ENCODE data around the gene ATP2A1.

The ATP2A1 gene

DNA sequence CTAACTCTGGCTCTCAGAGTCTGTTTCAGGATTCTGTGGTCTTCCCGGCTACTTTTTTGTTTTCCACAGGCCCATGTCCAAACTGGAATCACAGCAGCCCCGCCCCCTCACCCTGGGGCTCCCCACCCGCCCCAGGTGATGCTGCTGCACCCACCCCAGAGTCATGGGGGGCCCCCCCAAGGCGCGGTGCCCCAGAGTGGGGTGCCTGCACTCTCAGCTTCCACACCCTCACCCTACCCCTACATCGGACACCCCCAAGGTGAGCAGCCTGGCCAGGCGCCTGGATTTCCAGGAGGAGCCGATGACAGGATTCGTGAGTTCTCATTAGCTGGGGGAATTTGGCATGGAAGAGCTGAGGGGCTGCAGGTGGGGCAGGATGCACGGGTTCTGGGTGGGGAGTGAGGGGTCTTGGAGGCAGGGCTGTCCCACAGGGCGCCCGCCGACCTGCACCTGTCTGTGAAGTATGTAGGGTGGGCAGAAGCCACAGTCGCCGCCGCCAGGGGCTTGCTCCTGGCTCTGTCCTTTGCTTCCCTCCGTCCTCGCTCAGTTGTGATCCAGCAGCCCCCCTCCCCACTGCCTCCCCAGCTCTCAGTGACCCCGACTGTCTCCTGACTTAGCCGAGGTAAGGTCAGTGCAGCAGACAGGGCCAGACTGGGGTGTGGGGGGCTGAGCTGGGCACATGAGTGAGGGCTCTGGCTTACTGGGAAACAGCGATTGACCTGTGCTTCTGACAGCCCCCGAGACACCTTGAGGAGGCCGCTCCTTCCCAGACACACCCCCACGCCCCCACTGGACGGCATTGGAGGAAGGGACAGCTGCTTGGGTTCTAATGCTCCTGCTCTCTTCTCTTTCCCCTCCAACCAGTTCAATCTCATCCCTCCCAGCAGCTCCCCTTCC lies 42.2 kb upstream of the ATP2A1 start:
- Histone ChIP-seq H3K4me3 (ENCODE audit: low read depth in 1 of 2, low read length in 1 of 2) (no peak overlapping the region), H3K9me3 (no peaks in the 10 kb centered on the region), H3K27me3 (no peaks in the 10 kb centered on the region), H3K4me1 (ENCODE audit: control insufficient read depth in 1 of 2, insufficient read depth in 1 of 2, low read depth in 1 of 2, low read length in 1 of 2) (no peaks in the 10 kb centered on the region), H3K27ac (no peak overlapping the region), H3K36me3 (peaks cover 73% of the 10 kb centered on the region)
- TF ChIP-seq, protein P1, sequence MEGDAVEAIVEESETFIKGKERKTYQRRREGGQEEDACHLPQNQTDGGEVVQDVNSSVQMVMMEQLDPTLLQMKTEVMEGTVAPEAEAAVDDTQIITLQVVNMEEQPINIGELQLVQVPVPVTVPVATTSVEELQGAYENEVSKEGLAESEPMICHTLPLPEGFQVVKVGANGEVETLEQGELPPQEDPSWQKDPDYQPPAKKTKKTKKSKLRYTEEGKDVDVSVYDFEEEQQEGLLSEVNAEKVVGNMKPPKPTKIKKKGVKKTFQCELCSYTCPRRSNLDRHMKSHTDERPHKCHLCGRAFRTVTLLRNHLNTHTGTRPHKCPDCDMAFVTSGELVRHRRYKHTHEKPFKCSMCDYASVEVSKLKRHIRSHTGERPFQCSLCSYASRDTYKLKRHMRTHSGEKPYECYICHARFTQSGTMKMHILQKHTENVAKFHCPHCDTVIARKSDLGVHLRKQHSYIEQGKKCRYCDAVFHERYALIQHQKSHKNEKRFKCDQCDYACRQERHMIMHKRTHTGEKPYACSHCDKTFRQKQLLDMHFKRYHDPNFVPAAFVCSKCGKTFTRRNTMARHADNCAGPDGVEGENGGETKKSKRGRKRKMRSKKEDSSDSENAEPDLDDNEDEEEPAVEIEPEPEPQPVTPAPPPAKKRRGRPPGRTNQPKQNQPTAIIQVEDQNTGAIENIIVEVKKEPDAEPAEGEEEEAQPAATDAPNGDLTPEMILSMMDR (IDR thresholded peaks at IDR 0.05), result no peak

DNA sequence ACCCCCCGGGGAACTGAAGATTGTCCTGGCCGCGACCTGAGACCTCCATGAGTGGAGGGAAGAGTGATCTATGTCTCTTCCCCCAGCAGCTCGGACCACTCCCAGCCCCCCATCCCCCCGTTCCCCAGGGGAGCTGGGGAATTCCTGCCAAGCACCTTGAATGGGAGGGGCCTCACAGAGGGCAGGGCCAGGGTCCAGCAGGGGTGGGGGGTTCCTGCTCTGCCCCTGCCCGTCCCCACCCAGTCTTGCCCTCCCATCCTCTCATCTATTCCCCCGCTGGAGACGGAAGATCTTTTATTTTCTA lies 41.6 kb upstream of the ATP2A1 start:
- Histone ChIP-seq H3K4me3 (ENCODE audit: low read depth in 1 of 2, low read length in 1 of 2) (no peak overlapping the region), H3K36me3 (peaks cover 73% of the 10 kb centered on the region)
- TF ChIP-seq, protein P1 (IDR thresholded peaks at IDR 0.05), result no peak

DNA sequence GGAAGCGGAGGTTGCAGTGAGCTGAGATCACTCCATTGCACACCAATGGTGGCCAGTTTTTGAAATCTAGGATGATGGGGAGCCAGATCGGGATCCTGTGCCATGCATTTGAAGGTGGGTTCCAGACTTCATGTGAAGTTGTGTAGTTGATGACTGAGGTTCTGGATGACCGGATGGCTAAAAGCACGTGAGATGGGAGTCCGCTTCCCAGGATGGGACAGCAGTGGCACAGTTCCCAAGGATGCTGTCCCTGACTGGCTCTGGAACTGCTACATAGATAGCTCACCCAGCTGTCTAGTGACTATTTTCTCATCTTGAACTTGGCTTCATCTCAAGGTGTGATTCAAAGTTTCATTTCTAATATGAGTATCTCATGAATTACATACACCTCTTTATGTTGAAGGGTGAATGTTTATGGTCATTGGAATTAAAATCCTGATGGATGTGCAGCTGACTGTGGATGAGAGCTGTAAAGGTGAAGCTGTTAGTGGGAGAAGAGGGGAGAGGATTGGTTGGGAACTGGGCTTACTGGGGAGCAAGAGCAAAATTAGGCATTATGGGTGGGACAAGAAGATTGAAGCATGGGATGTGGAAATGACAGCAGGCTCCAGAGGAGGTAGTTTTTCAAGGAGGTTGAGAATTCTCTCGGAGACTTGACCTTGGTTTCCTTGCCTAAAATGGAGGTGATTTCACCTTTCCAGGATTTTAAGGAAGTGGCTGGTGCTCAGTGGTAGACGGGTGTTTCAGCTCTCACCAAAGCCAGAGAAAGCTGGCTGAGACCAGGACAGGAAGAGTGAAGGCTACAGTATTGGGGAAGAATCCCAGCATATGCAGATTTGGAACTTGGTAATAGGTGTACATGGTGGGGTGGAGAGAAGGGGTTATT lies 40.4 kb upstream of the ATP2A1 start:
- no peaks in the 10 kb centered on the region for H3K27me3 ChIP-seq
- no peaks in the 10 kb centered on the region for H3K9me3 ChIP-seq
- no peak overlapping the region for H3K4me3 ChIP-seq (ENCODE audit: low read depth in 1 of 2, low read length in 1 of 2)
- H3K36me3 ChIP-seq, result peaks cover 73% of the 10 kb centered on the region
- no peaks in the 10 kb centered on the region for H3K4me1 ChIP-seq (ENCODE audit: control insufficient read depth in 1 of 2, insufficient read depth in 1 of 2, low read depth in 1 of 2, low read length in 1 of 2)
- TF ChIP-seq, protein P1 (IDR thresholded peaks at IDR 0.05), result no peak
- no peak overlapping the region for H3K27ac ChIP-seq

More for the DNA sequence above, 41.6 kb upstream of the ATP2A1 start:
- no peaks in the 10 kb centered on the region for H3K4me1 ChIP-seq (ENCODE audit: control insufficient read depth in 1 of 2, insufficient read depth in 1 of 2, low read depth in 1 of 2, low read length in 1 of 2)
- H3K27me3 ChIP-seq, result no peaks in the 10 kb centered on the region
- H3K27ac ChIP-seq, result no peak overlapping the region
- H3K9me3 ChIP-seq, result no peaks in the 10 kb centered on the region

DNA sequence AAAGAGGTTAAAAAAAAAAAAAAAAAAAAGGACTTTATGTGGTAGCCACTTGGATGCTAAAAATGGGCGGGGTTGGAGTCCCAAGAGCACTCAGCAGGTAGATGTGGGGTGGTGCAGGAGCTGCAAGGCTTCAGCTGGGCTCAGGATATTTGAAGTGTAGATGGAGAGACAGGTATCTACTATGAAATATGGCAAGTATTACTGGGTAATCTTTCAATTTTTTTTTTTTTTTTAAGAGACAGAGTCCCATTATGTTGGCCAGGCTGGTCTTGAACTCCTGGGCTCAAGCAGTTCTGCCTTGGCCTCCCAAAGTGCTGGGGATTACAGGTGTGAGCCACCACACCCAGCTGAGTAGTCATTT lies 39.8 kb upstream of the ATP2A1 start:
- Histone ChIP-seq H3K4me1 (ENCODE audit: control insufficient read depth in 1 of 2, insufficient read depth in 1 of 2, low read depth in 1 of 2, low read length in 1 of 2) (no peaks in the 10 kb centered on the region), H3K4me3 (ENCODE audit: low read depth in 1 of 2, low read length in 1 of 2) (no peak overlapping the region), H3K36me3 (peaks cover 73% of the 10 kb centered on the region), H3K9me3 (no peaks in the 10 kb centered on the region), H3K27ac (no peak overlapping the region), H3K27me3 (no peaks in the 10 kb centered on the region)
- TF ChIP-seq, protein P1 (IDR thresholded peaks at IDR 0.05), result no peak

DNA sequence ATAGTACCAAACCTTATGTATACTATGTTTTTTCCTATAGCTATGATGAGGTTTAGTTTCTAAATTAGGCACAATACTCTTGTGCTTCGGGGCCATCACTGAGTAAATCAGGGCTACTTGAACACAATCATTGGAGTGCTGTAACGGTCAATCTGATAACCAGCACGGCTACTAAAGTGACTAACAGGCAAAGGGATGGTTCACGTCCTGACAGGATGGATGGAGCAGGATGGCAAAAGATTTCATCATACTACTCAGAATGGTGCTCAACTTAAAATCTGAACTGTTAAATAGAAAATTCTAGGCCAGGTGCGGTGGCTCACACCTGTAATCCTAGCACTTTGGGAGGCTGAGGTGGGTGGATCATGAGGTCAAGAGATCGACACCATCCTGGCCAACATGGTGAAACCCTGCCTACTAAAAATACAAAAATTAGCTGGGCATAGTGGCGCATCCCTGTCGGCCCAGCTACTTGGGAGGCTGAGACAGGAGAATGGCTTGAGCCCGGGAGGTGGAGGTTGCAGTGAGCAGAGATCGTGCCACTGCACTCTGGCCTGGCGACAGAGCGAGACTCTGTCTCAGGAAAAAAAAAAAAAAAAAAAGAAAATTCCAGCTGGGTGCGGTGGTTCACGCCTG lies 39.2 kb upstream of the ATP2A1 start:
- TF ChIP-seq, protein P1 (IDR thresholded peaks at IDR 0.05), result no peak
- Histone ChIP-seq H3K36me3 (peaks cover 73% of the 10 kb centered on the region), H3K9me3 (no peaks in the 10 kb centered on the region)

More for the DNA sequence above, 39.2 kb upstream of the ATP2A1 start:
- Histone ChIP-seq H3K4me3 (ENCODE audit: low read depth in 1 of 2, low read length in 1 of 2) (no peak overlapping the region), H3K4me1 (ENCODE audit: control insufficient read depth in 1 of 2, insufficient read depth in 1 of 2, low read depth in 1 of 2, low read length in 1 of 2) (no peaks in the 10 kb centered on the region), H3K27ac (no peak overlapping the region), H3K27me3 (no peaks in the 10 kb centered on the region)

All from neutrophil (primary cell).